Transverse colon (tissue), 4 donors: Measurements from ENCODE around the gene PACRG. TPM values are rescaled to one million over a fixed set of nuclear protein-coding genes. Genes with fewer than 3 reads are reported as not detected.
A peak's percentile ranks its signal among the peaks of the same experiment; 100 is the strongest.

Source experiments
- DNase-seq: peaks from one replicate; pipeline ENCODE4 v3.0.0-alpha.2; 2019
- H3K27ac ChIP-seq, 4 donors: fragments of 200-600 bp; sonication (generic); 2 replicates each; pipeline ENCODE4 v1.5.1; 2016 to 2018; ENCODE audit warnings: inconsistent platforms in 4 of 4
- H3K27me3 ChIP-seq: fragments of 200-600 bp; sonication (generic); 2 replicates; pipeline ENCODE4 v1.5.1; 2017; ENCODE audit warnings: inconsistent platforms
- H3K36me3 ChIP-seq, 4 donors: fragments of 200-600 bp; sonication (generic); 2 replicates each; pipeline ENCODE4 v1.5.1; 2017 to 2019; ENCODE audit warnings: inconsistent platforms in 4 of 4
- H3K4me1 ChIP-seq, 4 donors: fragments of 200-600 bp; sonication (generic); 2 replicates each; pipeline ENCODE4 v1.5.1; 2017 to 2020; ENCODE audit warnings: inconsistent platforms in 4 of 4
- H3K4me3 ChIP-seq, 4 donors: fragments of 200-600 bp; sonication (generic); 1 replicate in 1 of 4; 2 replicates in 3 of 4; pipeline versions ENCODE4 v1.5.1 to v1.6.1; 2017 to 2019; ENCODE audit warnings: inconsistent platforms in 4 of 4
- H3K9me3 ChIP-seq, 2 donors: fragments of 200-600 bp; sonication (generic); 2 replicates each; pipeline ENCODE4 v1.5.1; 2017 to 2019; ENCODE audit warnings: inconsistent platforms in 2 of 2
- CTCF ChIP-seq, 5 experiments: fragments of 200-600 bp in 3 of 5; fragments of 450-650 bp in 2 of 5; sonication (generic) in 3 of 5; IDR thresholded peaks; 1 replicate in 2 of 5; 2 replicates in 3 of 5; pipeline ENCODE4 v1.5.1; 2016 to 2017; ENCODE audit warnings: antibody characterized with exemption in 5 of 5, inconsistent platforms in 3 of 5, mild to moderate bottlenecking in 2 of 5, moderate library complexity in 1 of 5
- EP300 ChIP-seq: sonication (generic); formaldehyde crosslinking; IDR thresholded peaks from one replicate; pipeline ENCODE4 v1.6.1; 2017; ENCODE audit warnings: antibody characterized with exemption, low read depth
- POLR2A ChIP-seq: fragments of 450-650 bp; IDR thresholded peaks from one replicate; pipeline ENCODE4 v1.6.1; 2016; ENCODE audit warnings: antibody characterized with exemption, mild to moderate bottlenecking, moderate library complexity
- POLR2AphosphoS5 ChIP-seq, 3 donors: sonication (generic); formaldehyde crosslinking; IDR thresholded peaks; one replicate each; pipeline ENCODE4 v1.6.1; 2016; ENCODE audit warnings: antibody characterized with exemption in 3 of 3
- WGBS, 2 donors: methylation state at CpG; one replicate each; pipeline ENCODE4 v1.1.5; 2018; ENCODE audit warnings: low coverage in 1 of 2; 5-methylcytosine and 5-hydroxymethylcytosine counted together
- in situ Hi-C, 4 donors: fragments of 200-750 bp; cut with MboI; loops; one replicate each; pipeline versions ENCODE4 v1.15.0 to v1.15.1; 2017; ENCODE audit warnings: low sequenced_read_pairs in 3 of 4, low pct_ligation_motif_present in 1 of 4, low pct_unique_long_range_greater_than_20kb in 1 of 4
- intact Hi-C: fragments of 100-400 bp; cut with DNase I; formaldehyde crosslinking; loops from one replicate; pipeline ENCODE4 v1.15.1; 2023; ENCODE audit warnings: low total_unique reads
- total RNA-seq, 4 donors: library from RNA; depleted of rRNA; stranded (reverse); fragments of >200 nt; gene quantifications; one replicate each; pipeline ENCODE4 v1.1.0, GENCODE V29; 2016

The PACRG gene
- total RNA-seq, 4 donors from 2014 or later: 1.2 to 13.8 (median 1.4) TPM; not detected in 1

- 81 to 92% methylated on average over 4 of the region's 4 CpGs for WGBS, 2 donors
- TF ChIP-seq POLR2A: no peak
- no peak for TF ChIP-seq EP300
- no peak for TF ChIP-seq POLR2AphosphoS5 (IDR thresholded peaks at IDR 0.05)
- TF ChIP-seq CTCF (IDR thresholded peaks at IDR 0.05): no peak
- Histone ChIP-seq H3K4me1 (peaks cover 0 to 27% (median 3%) of the 10 kb centered on the region in 4 donors), H3K36me3 (no peaks in the 10 kb centered on the region), H3K27ac (peak overlapping the region in 1 of 4 donors; percentile 56), H3K27me3 (no peaks in the 10 kb centered on the region), H3K9me3 (no peaks in the 10 kb centered on the region), H3K4me3 (no peak overlapping the region)
- intact Hi-C loops (no loop called here), in situ Hi-C loops (no loop called here)
- DNase-seq: no peak
These were observed 46.9 kb upstream of the PACRG start for GRCh38 chr6:162680871-162681270.

GRCh38 chr6:162681447-162681846, 46.3 kb upstream of the PACRG start:
- no peaks in the 10 kb centered on the region for H3K36me3 ChIP-seq
- peak overlapping the region in 1 of 4 donors; percentile 56 for H3K27ac ChIP-seq
- intact Hi-C loops: no loop called here
- DNase-seq: no peak
- TF ChIP-seq CTCF (IDR thresholded peaks at IDR 0.05) (no peak), POLR2AphosphoS5 (IDR thresholded peaks at IDR 0.05) (no peak), POLR2A (no peak), EP300 (no peak)
- 48 to 50% methylated on average over 1 of the region's 1 CpG for WGBS, 2 donors
- no peaks in the 10 kb centered on the region for H3K9me3 ChIP-seq
- no peak overlapping the region for H3K4me3 ChIP-seq
- H3K4me1 ChIP-seq: peaks cover 0 to 27% (median 3%) of the 10 kb centered on the region in 4 donors
- no peaks in the 10 kb centered on the region for H3K27me3 ChIP-seq
- in situ Hi-C loops: no loop called here

DNA sequence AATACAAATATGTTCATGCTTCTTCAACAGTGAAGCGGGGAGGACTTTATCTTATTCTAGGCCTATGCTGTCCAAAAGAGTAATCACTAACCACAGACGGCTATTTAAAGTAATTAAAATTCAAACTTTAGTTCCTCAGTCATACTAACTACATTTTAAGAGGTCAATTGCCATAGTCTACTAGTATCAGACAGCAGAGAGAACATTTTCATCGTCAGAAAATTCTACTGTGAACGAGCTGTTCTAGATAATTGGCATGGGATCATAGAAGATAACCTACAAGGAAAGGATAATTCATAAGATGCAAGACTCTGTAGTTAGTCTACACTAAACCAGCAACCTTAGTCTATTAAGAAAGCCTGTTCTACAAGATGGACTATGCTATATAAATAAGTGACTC, 44.6 kb upstream of the PACRG start:
- WGBS, 2 donors: 51 to 66% methylated on average over 4 of the region's 4 CpGs
- no peak for DNase-seq
- Histone ChIP-seq H3K27ac (no peak overlapping the region), H3K36me3 (no peaks in the 10 kb centered on the region), H3K27me3 (no peaks in the 10 kb centered on the region), H3K9me3 (no peaks in the 10 kb centered on the region), H3K4me3 (no peak overlapping the region), H3K4me1 (peaks cover 0 to 27% (median 3%) of the 10 kb centered on the region in 4 donors)
- no peak for TF ChIP-seq POLR2A
- TF ChIP-seq EP300: no peak
- TF ChIP-seq CTCF (IDR thresholded peaks at IDR 0.05): no peak
- no peak for TF ChIP-seq POLR2AphosphoS5 (IDR thresholded peaks at IDR 0.05)
- in situ Hi-C loops: no loop called here
- intact Hi-C loops: no loop called here

GRCh38 chr6:162684052-162684451, 43.7 kb upstream of the PACRG start:
- Histone ChIP-seq H3K27me3 (no peaks in the 10 kb centered on the region), H3K27ac (no peak overlapping the region), H3K4me1 (peaks cover 0 to 27% (median 3%) of the 10 kb centered on the region in 4 donors), H3K36me3 (no peaks in the 10 kb centered on the region), H3K9me3 (no peaks in the 10 kb centered on the region), H3K4me3 (no peak overlapping the region)
- WGBS, 2 donors: 57 to 78% methylated on average over 1 of the region's 1 CpG
- intact Hi-C loops (no loop called here), in situ Hi-C loops (no loop called here)
- TF ChIP-seq CTCF (IDR thresholded peaks at IDR 0.05): no peak
- no peak for DNase-seq
